GM18499 (cell line): ENCODE data around the gene ITPR3.

Experiments
- ATAC-seq: cut with Tn5 transposase; IDR thresholded peaks from one replicate; pipeline ENCODE4 v1.9.1; 2021; ENCODE audit warnings: moderate number of reproducible peaks; ENCODE audit not compliant: insufficient read depth, unreplicated experiment

ITPR3 gene

GRCh38 chr6:33620856-33621710, at the start of gene ITPR3:
Gene ITPR3 (plus strand): TSS chr6:33621322. CDS start chr6:33621603, 281 bp downstream.
- no peak for ATAC-seq

DNA sequence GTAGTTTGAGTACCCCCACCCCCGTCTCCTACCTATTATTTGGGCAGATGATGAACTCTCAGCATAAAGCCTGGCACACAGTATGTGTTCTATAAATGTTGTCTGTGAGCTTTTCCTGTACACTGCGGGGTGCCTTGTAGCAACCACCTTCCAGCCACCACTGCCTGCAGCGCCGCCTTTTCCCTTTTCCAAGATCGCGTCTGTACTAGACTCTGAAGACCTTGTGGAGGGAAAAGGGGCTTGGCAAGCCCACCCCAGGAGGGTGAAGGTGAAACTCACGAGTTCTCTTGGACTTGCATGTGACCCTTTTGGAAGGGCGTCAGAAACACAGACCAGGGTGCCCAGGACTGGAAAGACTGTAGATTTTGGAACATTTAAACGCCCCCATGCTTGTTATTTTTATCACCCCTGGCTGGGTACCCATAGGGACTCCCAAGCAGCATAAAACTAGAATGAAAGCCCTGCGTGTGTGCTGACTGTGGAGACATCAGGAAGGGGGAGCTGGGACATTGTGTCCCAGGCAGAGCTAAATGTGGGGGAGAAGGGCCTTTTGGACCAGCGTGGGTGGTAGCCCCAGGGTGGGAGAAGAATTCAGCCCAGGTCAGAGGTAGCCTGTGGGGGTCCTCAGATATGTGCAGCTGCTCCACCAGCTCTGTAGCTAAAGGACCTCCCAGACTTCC, 49.3 kb upstream of the ITPR3 start:
- ATAC-seq = no peak

DNA sequence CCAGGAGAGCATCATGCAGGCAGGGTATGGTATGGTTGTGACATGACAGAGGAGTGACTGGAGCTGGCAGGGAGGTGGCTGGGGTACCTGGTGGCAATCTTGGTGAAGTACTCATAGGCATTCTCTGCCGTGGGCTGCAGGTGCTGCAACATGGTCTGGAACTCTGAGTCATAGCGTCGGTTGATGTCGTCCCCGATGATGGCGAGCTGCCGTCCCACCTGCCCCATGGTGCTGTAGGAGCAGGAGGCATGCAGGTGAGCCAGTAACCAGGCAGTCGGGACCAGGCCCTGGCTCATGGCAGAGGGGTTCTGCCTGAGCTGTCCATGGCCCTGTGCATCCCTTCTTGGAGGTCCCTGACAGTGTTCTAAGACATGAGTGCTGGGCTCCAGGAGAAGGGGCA, 45.9 kb upstream of the ITPR3 start:
- ATAC-seq = no peak

GRCh38 chr6:33576668-33577067, 44.5 kb upstream of the ITPR3 start:
- no peak for ATAC-seq

DNA sequence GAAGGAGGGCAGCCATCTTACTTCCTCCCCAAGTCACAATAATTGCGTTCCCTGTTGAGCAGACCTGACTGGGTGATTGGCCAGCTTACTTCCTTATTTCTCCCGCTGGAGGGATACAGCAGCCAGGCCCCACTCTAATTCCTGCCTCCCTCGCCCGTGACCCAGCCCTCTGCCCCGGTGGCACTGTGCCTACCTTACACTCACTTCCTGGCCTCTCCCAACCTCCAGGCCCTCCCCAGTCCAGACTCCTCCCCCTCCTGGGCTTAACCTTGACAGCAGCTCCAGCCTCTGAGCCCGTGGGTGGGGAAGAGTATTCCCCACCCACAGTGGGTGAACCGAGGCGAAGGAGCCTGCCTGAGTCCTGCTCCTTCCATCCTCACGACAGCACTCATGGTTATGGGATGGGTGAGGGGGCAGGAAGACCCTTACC, 44.0 kb upstream of the ITPR3 start:
- no peak for ATAC-seq

DNA sequence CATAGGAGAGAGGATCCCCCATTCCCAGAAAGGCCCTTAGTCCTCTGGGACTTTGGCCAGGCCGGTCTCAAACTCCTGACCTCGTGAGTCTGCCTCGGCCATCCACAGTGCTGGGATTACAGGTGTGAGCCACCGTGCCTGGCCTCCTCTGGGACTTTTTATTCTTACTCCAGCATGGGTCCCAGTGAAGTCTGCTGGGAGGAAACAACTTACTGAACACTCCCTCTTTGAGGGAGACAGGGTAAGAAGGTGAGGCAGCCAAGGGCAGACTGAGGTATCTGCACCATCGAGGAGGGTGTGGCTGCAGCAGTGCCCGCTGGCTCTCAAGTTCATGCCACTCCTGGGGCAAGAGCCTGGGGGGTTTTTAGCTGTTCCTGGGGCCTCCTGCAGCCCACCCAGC, 43.4 kb upstream of the ITPR3 start:
- ATAC-seq = no peak

- no peak for ATAC-seq
Measured at GRCh38 chr6:33578164-33578563, 43.0 kb upstream of the ITPR3 start.

DNA sequence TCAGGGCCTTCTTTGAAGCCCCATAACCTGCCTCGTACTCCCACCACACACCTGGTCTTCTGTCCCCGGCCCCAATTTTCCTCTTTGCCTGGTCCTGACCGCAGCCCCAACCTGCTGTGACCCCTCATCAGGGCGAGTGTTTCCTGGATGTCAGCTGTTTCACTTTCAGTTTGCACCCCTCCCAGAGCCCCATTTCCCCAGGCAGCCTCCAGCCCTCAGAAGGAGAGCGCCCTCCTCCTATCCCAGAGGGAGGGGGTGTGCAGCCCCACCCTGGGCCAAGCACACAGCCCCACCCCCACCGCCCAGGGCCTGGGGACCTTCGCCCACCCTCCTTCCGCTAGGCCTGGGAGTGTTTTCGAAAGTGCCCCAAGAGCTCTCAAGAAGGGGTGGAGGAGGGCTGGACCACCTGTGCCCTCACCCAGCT, 42.5 kb upstream of the ITPR3 start:
- ATAC-seq = no peak

DNA sequence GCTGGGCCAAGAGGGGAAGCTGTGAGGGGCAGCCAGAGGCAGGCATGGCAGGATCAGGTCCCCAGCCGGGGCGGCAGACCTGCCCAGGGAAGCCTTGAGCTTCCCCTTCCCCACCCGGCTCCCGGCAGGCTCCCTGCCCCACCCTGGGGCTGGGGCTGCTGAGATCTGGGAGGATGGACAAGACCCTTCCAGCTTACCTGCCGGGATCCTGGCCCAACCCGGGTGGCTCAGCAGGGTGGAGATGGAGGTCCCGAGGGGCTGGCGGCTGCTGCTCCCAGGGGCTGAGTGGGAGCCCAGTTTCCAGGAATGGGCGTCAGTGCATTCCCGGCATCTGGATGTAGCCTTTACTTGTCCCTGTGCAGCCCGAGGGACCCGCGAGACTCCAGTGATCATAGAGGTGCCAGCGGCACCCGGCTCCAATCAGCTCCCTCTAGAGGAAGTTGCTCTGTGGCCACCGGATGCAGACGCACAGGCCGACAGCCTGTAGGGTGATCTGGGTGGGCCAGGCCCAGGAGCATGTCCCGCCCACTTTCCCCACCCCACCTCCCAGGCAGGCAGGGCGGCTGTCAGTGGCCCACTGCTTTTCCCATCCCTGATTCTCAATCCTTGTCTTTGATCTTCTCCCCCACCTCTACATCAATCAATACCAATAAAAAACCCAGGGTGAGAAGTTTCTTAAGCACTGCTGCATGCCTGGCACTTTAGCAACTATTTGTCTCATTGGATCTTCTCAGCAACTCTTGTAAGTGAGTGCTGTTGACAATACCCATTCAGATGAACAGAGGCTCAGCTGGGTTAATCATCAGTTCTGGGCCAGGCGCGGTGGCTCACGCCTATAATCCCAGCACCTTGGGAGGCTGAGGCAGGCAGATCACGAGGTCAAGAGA, 41.1 kb upstream of the ITPR3 start, which contains the start of gene BAK1:
TSS of gene BAK1 (minus strand) at position 449 of the 887 bp plus-strand sequence. CDS start 2,672 bp downstream, outside the sequence.
- peak; percentile 48 for ATAC-seq

- ATAC-seq = no peak
Measured at GRCh38 chr6:33581186-33581585, 39.9 kb upstream of the ITPR3 start.

DNA sequence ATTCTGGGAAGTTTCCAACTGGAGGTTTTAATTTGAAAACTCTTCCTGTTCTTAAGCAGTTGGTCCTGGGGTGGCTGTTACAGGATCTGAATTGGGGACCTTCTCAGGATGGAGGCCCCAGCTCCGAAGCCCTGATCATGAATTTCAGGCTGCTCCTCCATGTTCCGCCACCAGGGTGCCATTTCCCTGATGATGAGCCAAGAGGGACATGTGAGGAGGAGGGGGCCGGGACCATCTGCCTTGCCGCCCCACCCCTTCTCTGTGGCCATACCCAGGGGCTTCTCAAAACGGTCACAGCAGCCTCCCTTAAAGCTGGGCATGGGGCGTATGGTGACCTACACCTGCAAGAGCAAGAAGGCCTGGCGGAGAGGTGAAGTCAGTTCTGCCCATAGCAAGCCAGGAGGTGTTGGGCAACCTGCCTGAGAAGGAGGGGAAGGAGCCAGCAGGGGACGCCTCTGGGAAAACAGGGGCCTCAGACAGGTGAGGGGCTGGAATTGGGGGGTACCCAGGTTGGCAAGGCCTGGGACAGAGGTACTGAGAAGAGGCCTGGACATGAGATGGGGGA, 37.4 kb upstream of the ITPR3 start:
- ATAC-seq = no peak

DNA sequence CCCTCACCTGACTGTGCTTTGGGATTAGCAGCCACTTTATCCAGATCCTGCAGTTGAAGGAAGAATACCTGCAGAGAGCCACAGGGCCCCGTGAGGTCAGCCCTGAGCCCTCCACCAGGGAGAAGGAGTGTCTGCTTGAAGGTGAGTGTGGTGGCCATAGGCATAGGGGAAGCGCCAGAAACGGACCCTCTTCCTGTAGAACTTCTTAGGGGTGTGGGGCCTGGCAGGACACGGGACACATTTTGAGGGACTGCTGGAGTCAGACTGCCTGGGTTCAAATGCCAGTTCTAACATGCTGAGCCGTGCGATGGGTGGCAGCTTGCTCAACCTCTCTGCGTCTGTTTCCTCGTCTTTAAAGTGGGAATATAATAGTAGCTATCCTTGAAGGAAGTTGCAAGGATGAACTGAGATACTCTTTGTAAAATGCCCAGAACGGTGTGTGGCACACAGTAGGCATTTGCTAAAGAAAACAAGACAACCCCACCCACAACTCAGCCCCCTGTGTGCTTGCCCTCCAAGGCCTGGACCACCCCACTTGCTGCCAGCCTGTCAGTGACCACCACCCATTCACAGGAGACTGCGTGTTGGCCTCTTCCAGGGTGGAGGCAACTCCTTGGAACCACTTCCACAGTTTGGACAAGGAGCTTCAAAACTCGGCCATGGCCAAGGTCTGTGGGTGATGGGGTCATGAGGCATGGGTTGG, 36.3 kb upstream of the ITPR3 start:
- no peak for ATAC-seq

GRCh38 chr6:33585403-33586107, 35.6 kb upstream of the ITPR3 start:
- no peak for ATAC-seq

- ATAC-seq = no peak
Measured at GRCh38 chr6:33586108-33586640, 34.9 kb upstream of the ITPR3 start.

GRCh38 chr6:33587529-33587928, 33.6 kb upstream of the ITPR3 start:
- no peak for ATAC-seq

- ATAC-seq = no peak
Measured at GRCh38 chr6:33588894-33589293, 32.2 kb upstream of the ITPR3 start.

DNA sequence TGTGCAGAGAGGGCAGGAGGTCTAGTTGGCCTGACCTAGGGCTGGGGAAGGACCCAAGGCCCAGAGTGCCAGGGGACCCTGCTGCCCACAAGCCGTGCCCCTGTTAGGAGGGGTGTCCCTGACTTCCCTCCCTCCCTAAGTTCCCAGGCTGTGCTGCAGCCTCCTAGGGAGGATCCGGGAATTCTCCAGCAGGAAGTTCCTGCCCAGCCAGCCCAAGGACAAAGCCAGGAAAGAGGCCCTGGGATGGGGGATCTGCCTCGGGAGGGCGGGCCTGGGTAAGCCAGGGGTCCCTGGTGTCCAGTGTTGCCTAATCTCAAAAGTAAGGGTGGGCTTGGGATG, 31.8 kb upstream of the ITPR3 start:
- no peak for ATAC-seq

DNA sequence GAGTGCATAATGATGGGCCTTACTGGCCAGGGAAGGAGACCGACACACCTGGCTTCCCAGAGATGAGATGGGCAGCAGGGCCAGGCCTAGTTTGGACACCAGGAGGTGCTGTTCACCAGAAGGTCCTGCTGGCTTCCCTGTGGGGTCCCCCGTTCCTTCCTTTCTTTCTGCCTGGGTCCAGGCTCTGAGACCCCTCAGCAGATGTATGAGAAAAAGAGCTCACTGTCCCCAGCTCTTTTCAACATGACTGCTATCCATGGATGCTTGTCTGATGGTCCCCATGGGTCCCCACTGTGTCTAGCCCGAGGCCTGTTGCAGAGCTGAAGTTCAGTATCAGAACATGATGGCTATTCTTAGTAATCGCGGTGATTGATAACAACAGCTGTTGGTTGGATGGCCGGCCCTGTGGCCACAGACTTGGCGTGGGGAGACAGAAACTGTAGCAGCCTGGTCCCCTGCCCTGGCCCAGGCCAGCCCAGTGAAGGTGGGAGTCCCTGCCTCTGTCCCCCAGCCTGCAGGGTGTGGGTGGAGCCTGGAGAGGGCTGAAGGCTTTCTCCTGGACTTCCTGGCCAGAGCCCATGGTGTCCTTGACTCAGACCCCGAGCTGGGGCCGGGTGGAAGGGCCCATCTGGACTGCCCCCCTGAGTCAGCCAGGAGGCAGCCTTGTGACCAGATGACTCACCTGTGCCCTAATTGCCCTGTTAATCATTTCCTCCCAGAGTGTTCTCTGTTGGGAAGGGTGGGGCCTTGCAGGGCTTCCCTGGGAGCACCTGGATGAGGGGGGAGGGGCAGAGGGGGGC, 31.2 kb upstream of the ITPR3 start:
- ATAC-seq = no peak
